Measurements from ENCODE around the gene NALCN. TPM values are rescaled to one million over a fixed set of nuclear protein-coding genes. Genes with fewer than 3 reads are reported as not detected.

The NALCN gene
- total RNA-seq, 1 donor from 2014 or later: 18.5 TPM

- Histone ChIP-seq H3K4me1 (peaks cover 0 to 18% of the 10 kb centered on the region in 2 donors), H3K27ac (no peak overlapping the region), H3K4me3 (no peak overlapping the region), H3K36me3 (no peaks in the 10 kb centered on the region), H3K27me3 (no peaks in the 10 kb centered on the region), H3K9me3 (no peaks in the 10 kb centered on the region)
- TF ChIP-seq CTCF (IDR thresholded peaks at IDR 0.05): no peak
- intact Hi-C loops (cut with DNase I): no loop called here
- DNase-seq (ENCODE audit: low spot score in 2 of 2): no peak
Observed at GRCh38 chr13:101209206-101209893, 207.0 kb downstream of the NALCN start.

DNA sequence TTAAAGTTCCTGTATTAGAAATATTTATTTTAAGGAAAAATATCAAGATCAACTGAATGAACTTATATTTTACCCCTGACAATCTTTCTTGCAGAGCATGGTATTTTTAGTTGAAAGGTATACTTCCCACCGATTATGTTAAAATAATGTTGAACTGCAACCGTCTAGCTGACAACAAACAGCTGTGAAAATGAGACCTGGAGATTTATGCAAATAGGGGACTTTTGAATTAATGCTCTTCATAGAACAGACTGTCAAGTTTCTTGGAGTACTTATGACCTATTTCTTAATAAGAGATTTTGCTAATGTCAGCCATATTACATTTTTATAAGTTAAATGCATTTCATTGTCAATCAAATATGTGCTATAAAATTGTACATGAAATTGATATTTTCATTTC, 210.9 kb downstream of the NALCN start:
- DNase-seq (ENCODE audit: low spot score in 2 of 2): no peak
- H3K4me3 ChIP-seq: no peak overlapping the region
- intact Hi-C loops (cut with DNase I): no loop called here
- H3K9me3 ChIP-seq: no peaks in the 10 kb centered on the region
- no peak for TF ChIP-seq CTCF (IDR thresholded peaks at IDR 0.05)
- no peak overlapping the region for H3K27ac ChIP-seq
- no peaks in the 10 kb centered on the region for H3K27me3 ChIP-seq
- no peaks in the 10 kb centered on the region for H3K36me3 ChIP-seq
- H3K4me1 ChIP-seq: peaks cover 0 to 14% of the 10 kb centered on the region in 2 donors

GRCh38 chr13:101204270-101205020, 211.9 kb downstream of the NALCN start:
- H3K9me3 ChIP-seq: no peaks in the 10 kb centered on the region
- intact Hi-C loops (cut with DNase I): no loop called here
- H3K4me1 ChIP-seq: peaks cover 0 to 7% of the 10 kb centered on the region in 2 donors
- no peaks in the 10 kb centered on the region for H3K27me3 ChIP-seq
- H3K4me3 ChIP-seq: no peak overlapping the region
- TF ChIP-seq CTCF (IDR thresholded peaks at IDR 0.05): no peak
- no peaks in the 10 kb centered on the region for H3K36me3 ChIP-seq
- DNase-seq (ENCODE audit: low spot score in 2 of 2): no peak
- peak overlapping the region in 1 of 2 donors; percentile 1 for H3K27ac ChIP-seq

GRCh38 chr13:101202590-101202989, 213.7 kb downstream of the NALCN start:
- peaks cover 0 to 7% of the 10 kb centered on the region in 2 donors for H3K4me1 ChIP-seq
- no peaks in the 10 kb centered on the region for H3K27me3 ChIP-seq
- intact Hi-C loops (cut with DNase I): no loop called here
- H3K4me3 ChIP-seq: no peak overlapping the region
- DNase-seq (ENCODE audit: low spot score in 2 of 2): no peak
- no peak overlapping the region for H3K27ac ChIP-seq
- no peaks in the 10 kb centered on the region for H3K36me3 ChIP-seq
- no peak for TF ChIP-seq CTCF (IDR thresholded peaks at IDR 0.05)
- no peaks in the 10 kb centered on the region for H3K9me3 ChIP-seq

GRCh38 chr13:101190976-101191375, 225.3 kb downstream of the NALCN start:
- H3K27ac ChIP-seq: no peak overlapping the region
- intact Hi-C loops (cut with DNase I): no loop called here
- no peaks in the 10 kb centered on the region for H3K27me3 ChIP-seq
- no peak for TF ChIP-seq CTCF (IDR thresholded peaks at IDR 0.05)
- H3K4me3 ChIP-seq: no peak overlapping the region
- peaks cover 0 to 3% of the 10 kb centered on the region in 2 donors for H3K4me1 ChIP-seq
- DNase-seq (ENCODE audit: low spot score in 2 of 2): no peak
- H3K36me3 ChIP-seq: no peaks in the 10 kb centered on the region
- H3K9me3 ChIP-seq: no peaks in the 10 kb centered on the region
